Loucy (cell line): ENCODE measurements around the gene PALLD.

Experiments
- H2AFZ ChIP-seq: fragments of 200-600 bp; sonication (generic); 2 replicates; pipeline ENCODE4 v1.6.0; 2016; ENCODE audit warnings: antibody characterized with exemption, mild to moderate bottlenecking, low read length, moderate library complexity
- H3F3A ChIP-seq: fragments of 200-600 bp; 2 replicates; pipeline ENCODE4 v1.6.0; 2016; ENCODE audit warnings: antibody characterized with exemption, low read depth, mild to moderate bottlenecking
- H3K27me3 ChIP-seq: fragments of 200-600 bp; sonication (generic); 2 replicates; pipeline ENCODE4 v1.6.1; 2014; ENCODE audit warnings: low read length, mild to moderate bottlenecking; ENCODE audit not compliant: insufficient read depth, poor library complexity, severe bottlenecking
- H3K36me3 ChIP-seq: fragments of 200-600 bp; sonication (generic); 2 replicates; pipeline ENCODE4 v1.6.1; 2016; ENCODE audit warnings: low read length; ENCODE audit not compliant: insufficient read depth
- H3K4me1 ChIP-seq: fragments of 200-600 bp; sonication (generic); 2 replicates; pipeline ENCODE4 v1.5.1; 2014; ENCODE audit warnings: low read length, mild to moderate bottlenecking; ENCODE audit not compliant: insufficient read depth, poor library complexity, severe bottlenecking
- H3K4me2 ChIP-seq: fragments of 200-600 bp; sonication (generic); 2 replicates; pipeline ENCODE4 v1.6.0; 2014; ENCODE audit warnings: antibody characterized with exemption, low read length, low read depth, mild to moderate bottlenecking; ENCODE audit not compliant: poor library complexity, severe bottlenecking
- H3K4me3 ChIP-seq: fragments of 200-600 bp; sonication (generic); 2 replicates; pipeline ENCODE4 v1.5.1; 2014; ENCODE audit warnings: low read length, mild to moderate bottlenecking, mixed read lengths; ENCODE audit not compliant: poor library complexity, severe bottlenecking
- H3K79me2 ChIP-seq: fragments of 200-600 bp; sonication (generic); 2 replicates; pipeline ENCODE4 v1.6.1; 2014; ENCODE audit warnings: low read length; ENCODE audit not compliant: insufficient read depth
- H3K9ac ChIP-seq: fragments of 200-600 bp; sonication (generic); 2 replicates; pipeline ENCODE4 v1.6.0; 2014; ENCODE audit warnings: mild to moderate bottlenecking, low read depth, low read length, moderate library complexity; ENCODE audit not compliant: poor library complexity, severe bottlenecking
- H3K9me2 ChIP-seq: fragments of 200-600 bp; sonication (generic); replicated peaks from 2 replicates; pipeline ENCODE4 v1.6.1; 2016; ENCODE audit warnings: low read depth, low read length, mixed read lengths
- H3K9me3 ChIP-seq: fragments of 200-600 bp; sonication (generic); 2 replicates; pipeline ENCODE4 v1.6.1; 2014; ENCODE audit warnings: mild to moderate bottlenecking, antibody characterized with exemption, low read length, low read depth; ENCODE audit not compliant: insufficient read depth
- H4K20me1 ChIP-seq: fragments of 200-600 bp; sonication (generic); 2 replicates; pipeline ENCODE4 v1.6.0; 2014; ENCODE audit warnings: antibody characterized with exemption, low read length, mild to moderate bottlenecking; ENCODE audit not compliant: insufficient read depth, poor library complexity, severe bottlenecking
- CTCF ChIP-seq: fragments of 200-600 bp; sonication (generic); conservative IDR thresholded peaks from 2 replicates; pipeline ENCODE4 v1.5.1; 2014; ENCODE audit warnings: mild to moderate bottlenecking, antibody characterized with exemption, low read length
- EZH2phosphoT487 ChIP-seq: fragments of 200-600 bp; IDR thresholded peaks from 2 replicates; pipeline ENCODE4 v1.6.1; 2018; ENCODE audit warnings: antibody characterized with exemption, mild to moderate bottlenecking, moderate library complexity, borderline replicate concordance

PALLD gene

GRCh38 chr4:168636040-168636439 lies 139.2 kb downstream of the PALLD start:
- no peak overlapping the region for H3K9ac ChIP-seq
- H3K9me2 ChIP-seq = no peaks in the 10 kb centered on the region
- peaks cover 6% of the 10 kb centered on the region for H3K4me1 ChIP-seq
- no peaks in the 10 kb centered on the region for H3F3A ChIP-seq
- no peaks in the 10 kb centered on the region for H3K9me3 ChIP-seq
- peaks cover 26% of the 10 kb centered on the region for H3K27me3 ChIP-seq
- H2AFZ ChIP-seq = no peak overlapping the region
- no peaks in the 10 kb centered on the region for H4K20me1 ChIP-seq
- no peak overlapping the region for H3K4me3 ChIP-seq
- H3K4me2 ChIP-seq = no peak overlapping the region
- no peaks in the 10 kb centered on the region for H3K79me2 ChIP-seq
- TF ChIP-seq CTCF (no peak), EZH2phosphoT487 (no peak)
- H3K36me3 ChIP-seq = no peaks in the 10 kb centered on the region

- no peaks in the 10 kb centered on the region for H3F3A ChIP-seq
- H3K4me2 ChIP-seq = no peak overlapping the region
Observed at GRCh38 chr4:168636506-168637196, 139.8 kb downstream of the PALLD start.

GRCh38 chr4:168637872-168638756 lies 141.3 kb downstream of the PALLD start:
- no peaks in the 10 kb centered on the region for H3F3A ChIP-seq
- H3K9me3 ChIP-seq = no peaks in the 10 kb centered on the region
- no peaks in the 10 kb centered on the region for H3K36me3 ChIP-seq
- peaks cover 17% of the 10 kb centered on the region for H3K27me3 ChIP-seq
- H3K9ac ChIP-seq = no peak overlapping the region
- no peaks in the 10 kb centered on the region for H3K9me2 ChIP-seq
- H3K4me1 ChIP-seq = peaks cover 6% of the 10 kb centered on the region
- H3K4me3 ChIP-seq = no peak overlapping the region
- no peaks in the 10 kb centered on the region for H4K20me1 ChIP-seq
- no peaks in the 10 kb centered on the region for H3K79me2 ChIP-seq
- TF ChIP-seq CTCF = no peak
- no peak for TF ChIP-seq EZH2phosphoT487
- H2AFZ ChIP-seq = no peak overlapping the region
- no peak overlapping the region for H3K4me2 ChIP-seq

More at GRCh38 chr4:168636506-168637196, 139.8 kb downstream of the PALLD start:
- Histone ChIP-seq H3K79me2 (no peaks in the 10 kb centered on the region), H3K36me3 (no peaks in the 10 kb centered on the region), H3K9ac (no peak overlapping the region), H4K20me1 (no peaks in the 10 kb centered on the region), H3K27me3 (peaks cover 26% of the 10 kb centered on the region), H3K4me3 (no peak overlapping the region), H2AFZ (no peak overlapping the region), H3K4me1 (peaks cover 6% of the 10 kb centered on the region), H3K9me3 (no peaks in the 10 kb centered on the region), H3K9me2 (no peaks in the 10 kb centered on the region)
- TF ChIP-seq CTCF (no peak), EZH2phosphoT487 (no peak)
